B cell (primary cell): ENCODE measurements around the gene MYO5C.

Source experiments
- CTCF ChIP-seq: fragments of 200-600 bp; IDR thresholded peaks from one replicate; pipeline ENCODE4 v1.8.0; 2022; ENCODE audit warnings: antibody characterized with exemption, mild to moderate bottlenecking
- EZH2 ChIP-seq: IDR thresholded peaks from 2 replicates; pipeline ENCODE4 v1.6.1; 2012; ENCODE audit warnings: borderline replicate concordance, low read depth, mild to moderate bottlenecking, moderate library complexity, low read length; ENCODE audit not compliant: insufficient read depth, poor library complexity, severe bottlenecking

GRCh38 chr15:52329150-52329549, 33.5 kb upstream of the MYO5C start:
- TF ChIP-seq CTCF, result no peak
- no peak for TF ChIP-seq EZH2
